HG03558 (cell line): Measurements from ENCODE around the gene KHDRBS1.
"Not testable (repeated sequence)": the region's sequence is repeated elsewhere in the genome, so short reads cannot be mapped to it uniquely, and the experiment has no call there.

ENCODE experiments used
- ATAC-seq: cut with Tn5 transposase; IDR thresholded peaks from one replicate; pipeline ENCODE4 v1.9.1; 2021; ENCODE audit warnings: moderate number of reproducible peaks; ENCODE audit not compliant: unreplicated experiment; ENCODE audit errors: extremely low read depth

Gene KHDRBS1, protein sequence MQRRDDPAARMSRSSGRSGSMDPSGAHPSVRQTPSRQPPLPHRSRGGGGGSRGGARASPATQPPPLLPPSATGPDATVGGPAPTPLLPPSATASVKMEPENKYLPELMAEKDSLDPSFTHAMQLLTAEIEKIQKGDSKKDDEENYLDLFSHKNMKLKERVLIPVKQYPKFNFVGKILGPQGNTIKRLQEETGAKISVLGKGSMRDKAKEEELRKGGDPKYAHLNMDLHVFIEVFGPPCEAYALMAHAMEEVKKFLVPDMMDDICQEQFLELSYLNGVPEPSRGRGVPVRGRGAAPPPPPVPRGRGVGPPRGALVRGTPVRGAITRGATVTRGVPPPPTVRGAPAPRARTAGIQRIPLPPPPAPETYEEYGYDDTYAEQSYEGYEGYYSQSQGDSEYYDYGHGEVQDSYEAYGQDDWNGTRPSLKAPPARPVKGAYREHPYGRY

GRCh38 chr1:32013386-32014198, at the start of gene KHDRBS1:
Gene KHDRBS1, plus strand, starts transcription at chr1:32013868. Its CDS starts 128 bp downstream, at chr1:32013996.
- peak; percentile 77 for ATAC-seq

DNA sequence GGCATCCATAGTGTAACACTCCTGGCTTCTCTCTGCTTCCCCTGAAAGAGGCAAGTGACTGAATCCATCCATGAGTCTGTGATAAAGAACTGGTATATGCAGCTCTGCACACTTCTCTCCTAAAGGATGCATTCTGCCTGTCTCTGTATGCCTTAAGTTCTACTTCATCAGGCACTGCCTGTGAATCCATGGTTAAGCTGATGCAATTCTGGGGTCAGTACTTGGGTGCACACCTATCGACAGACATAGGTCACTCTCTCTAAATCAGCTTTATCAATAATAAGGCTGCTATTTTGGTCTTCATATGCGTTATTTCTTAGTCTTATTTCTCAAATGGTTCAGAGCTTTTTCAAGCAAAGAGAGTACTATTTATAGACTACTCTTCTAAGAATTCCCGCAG, 42.8 kb upstream of the KHDRBS1 start:
- ATAC-seq: no peak

DNA sequence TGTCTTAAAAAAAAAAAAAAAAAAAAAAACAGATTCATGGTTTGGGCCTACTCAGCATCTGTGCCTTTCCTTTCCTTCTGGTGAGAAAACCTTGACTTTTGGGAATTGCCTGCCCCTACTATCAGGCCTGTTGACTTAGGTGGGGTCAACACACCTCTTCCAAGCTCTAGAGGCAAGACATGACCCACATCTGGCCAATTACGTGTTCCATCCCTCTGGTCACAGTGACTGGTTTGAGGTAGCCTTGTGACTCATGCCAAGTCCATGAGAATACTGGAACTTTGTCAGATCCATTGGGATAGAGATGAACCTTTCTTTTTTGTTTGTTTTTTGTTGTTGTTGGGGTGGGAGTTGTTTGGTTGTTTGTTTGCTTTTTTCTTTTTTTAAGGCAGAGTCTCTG, 37.3 kb upstream of the KHDRBS1 start:
- no peak for ATAC-seq

DNA sequence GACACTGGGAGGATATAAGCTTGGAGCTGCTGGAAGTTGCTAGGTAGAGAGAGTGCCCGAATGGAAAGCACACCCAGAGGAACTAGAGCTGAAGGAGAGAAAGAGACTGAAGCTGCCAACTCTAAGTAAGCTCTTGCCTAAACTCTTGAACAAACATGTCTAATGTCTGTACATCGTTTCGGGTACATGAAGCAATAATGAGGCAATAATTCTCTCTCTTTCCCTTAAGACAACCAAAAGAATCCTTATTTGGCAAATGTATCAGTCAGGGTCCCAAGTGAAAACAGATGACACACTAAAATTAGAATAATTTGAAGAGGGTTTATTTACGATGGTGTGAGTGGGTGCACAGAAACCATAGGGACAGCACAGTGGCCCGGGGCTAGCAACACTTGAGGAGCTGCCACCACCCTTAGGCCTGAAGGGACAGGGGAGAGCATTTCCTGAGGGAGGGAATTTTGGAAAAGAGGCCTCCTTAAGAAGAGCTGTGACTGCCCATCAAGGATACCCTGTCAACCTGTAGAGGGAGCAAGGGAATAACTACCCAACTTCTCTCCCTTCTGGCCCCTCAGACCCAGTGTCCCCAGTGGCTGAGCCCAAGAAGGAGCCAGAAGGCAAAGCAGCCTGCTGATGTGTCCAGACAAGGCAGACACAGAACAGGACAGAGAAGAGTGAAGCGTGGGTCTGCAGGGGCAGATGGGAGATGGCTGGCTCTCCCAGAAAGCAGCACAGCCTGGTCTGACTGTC, 36.1 kb upstream of the KHDRBS1 start:
- ATAC-seq: no peak

DNA sequence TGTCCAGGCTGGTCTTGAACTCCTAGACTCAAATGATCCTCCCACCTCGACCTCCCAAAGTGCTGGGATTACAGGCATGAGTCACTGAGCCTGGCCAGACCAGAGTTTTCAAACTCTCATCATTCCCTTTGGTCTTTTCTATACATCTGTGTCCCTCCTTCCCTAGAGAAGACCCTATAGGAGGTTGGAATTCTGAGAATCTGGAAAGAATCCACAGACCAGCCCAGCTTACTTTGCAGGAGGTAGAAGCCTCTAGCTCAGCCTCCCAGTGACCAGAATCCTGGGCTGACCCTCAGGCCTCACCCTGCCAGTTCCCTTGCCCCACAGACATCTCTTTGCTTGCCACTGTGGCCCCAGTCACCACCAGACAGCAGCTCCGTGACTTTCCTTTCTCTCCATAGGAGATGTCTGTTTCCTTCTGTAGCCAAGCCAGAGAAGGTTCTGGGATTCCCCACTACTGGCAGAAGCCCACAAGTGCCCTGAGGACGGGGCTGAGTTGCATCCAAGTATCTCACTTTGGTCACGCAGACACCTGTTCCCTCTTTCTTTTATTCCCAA, 34.7 kb upstream of the KHDRBS1 start:
- no peak for ATAC-seq

DNA sequence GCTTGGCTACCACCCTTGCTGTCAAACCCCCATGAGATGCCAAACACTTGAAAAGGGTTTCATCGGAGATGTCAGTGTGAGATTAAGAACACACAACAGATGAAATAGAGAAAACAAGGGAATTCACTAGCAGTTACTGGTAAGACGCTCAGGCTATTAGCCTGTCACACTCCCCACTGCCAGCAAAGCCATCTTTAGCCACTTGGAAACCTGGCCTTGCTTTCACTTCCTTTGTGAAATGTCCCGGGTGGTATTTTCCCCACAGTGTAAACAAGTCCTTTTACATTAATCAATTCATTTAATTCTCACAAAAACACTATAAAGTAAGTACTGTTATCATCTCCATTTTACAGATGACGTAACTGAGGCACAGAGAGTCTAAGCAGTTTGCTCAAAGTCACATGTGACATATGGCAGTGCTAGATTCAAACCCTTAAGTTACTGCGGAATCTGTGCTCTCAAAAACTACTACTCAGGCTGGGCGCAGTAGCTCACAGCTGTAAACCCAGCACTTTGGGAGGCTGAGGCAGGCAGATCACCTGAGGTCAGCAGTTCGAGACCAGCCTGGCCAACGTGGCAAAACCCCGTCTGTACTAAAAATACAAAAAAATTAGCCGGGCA, 32.7 kb upstream of the KHDRBS1 start:
- ATAC-seq: no peak

DNA sequence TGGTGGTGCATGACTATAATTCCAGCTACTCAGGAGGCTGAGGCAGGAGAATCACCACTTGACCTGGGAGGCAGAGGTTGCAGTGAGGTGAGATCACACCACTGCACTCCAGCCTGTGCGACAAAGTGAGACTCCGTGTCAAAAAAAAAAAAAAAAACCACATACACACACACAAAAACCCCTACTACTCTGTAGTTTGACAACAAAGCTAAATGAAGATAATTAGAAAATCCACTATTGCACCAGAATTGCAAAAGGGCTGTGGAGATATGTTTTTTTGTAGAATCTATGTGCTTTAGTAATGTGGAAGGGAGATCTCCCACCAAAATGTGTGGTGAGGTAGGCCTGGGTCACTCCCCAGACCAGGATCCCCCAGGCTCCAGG, 32.2 kb upstream of the KHDRBS1 start:
- no peak for ATAC-seq

- ATAC-seq: no peak
Observed at GRCh38 chr1:31981972-31982371, 31.7 kb upstream of the KHDRBS1 start.

DNA sequence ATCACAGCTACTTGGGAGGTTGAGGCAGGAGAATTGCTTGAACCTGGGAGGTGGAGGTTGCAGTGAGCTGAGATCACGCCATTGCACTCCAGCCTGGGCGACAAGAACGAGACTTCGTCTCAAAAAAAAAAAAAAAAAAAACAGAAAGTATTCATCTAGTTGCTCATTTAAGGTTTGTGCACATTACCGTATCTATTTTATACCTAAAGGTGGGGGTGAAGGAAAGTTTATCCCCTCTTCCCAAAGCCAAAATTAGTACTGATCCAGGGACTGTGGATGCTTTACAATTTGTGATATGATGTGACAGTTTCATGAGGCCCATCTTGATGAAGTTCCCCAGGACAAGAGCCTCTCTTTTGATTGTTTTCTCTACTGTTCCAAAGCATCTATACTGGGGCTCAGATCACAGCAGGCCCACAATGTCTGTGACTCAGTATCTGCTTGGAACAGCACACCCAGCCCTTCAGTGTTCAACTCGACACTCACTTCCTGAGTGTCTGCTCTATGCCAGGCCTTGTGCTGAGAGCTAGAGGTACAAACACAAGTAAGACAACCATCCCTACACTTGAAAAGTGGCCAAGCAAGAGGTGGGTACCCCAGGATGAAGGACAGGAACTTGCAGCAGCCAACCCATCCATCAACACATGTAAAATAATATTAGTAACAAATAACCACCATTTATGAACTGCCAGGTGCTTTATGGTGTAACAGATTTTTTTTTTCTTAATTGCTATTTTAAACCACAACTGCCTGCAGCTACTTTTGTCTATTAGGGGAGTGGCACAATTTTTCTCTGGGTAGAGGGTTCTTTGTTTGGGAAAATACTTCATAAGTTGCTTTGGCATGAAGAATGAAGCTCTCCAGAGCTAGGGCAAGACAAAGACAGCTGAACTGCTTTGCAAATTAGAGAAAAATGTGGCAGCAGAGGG, 29.0 kb upstream of the KHDRBS1 start:
- ATAC-seq: no peak

DNA sequence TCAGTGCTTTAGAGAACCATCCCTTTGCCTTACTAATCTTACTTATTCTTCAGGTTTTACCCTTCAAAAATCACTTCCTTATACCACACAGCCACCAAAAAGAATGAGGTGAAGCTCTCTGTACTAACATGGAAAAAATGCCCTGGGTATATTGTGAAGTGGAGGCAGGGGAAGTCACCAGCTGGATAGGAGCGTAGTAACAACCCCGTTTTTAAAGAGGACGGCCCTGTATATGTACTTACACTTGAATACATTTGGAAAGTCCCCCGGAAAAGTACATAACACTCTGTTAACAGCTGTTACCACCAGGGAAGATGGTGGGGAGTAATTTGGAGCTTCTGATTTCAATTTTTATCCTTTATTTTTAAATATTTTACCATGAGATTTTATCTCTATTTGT, 28.2 kb upstream of the KHDRBS1 start:
- ATAC-seq: no peak

DNA sequence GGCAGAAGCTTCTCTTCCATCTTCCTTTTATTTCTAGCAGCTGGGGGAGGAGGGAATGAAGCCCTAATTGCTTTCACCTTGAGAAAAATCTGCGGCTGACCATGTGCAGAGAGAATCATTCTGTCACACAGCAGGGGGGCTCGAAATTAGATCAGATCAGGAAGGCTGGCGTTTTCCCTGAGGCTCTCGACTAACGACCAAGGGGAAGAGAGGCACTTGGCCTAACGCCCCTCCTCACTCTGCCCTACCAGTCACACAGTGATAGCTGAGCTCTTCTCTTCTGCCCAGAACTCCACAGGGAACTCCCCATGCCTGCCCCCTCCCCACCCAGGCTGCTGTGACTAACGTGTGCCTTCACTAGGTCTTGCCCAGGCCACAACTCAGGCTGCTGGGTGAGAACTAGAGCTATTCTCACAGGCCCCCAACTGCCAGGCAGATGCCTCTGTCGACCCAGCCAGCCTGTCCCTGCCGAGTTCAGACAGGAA, 26.5 kb upstream of the KHDRBS1 start:
- ATAC-seq: no peak

DNA sequence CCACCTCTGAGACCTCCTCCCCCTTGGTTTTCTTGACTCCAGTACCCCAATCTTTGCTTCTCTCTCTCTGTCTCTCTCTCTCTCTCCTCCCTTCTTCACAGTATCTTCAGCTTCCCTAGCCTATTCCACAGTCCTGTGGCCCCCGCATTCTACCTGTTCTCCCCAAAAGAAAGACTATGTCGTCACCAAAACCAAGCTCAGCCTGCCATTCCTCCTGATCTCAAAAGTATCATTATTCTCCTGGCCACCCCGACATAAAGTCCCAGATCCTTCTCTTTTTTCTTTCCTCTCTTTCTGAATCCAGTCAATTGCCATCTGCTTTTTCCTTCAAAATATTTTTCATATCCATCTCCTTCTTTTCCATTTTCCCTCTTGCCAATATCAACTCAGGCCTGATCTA, 23.7 kb upstream of the KHDRBS1 start:
- ATAC-seq: no peak

DNA sequence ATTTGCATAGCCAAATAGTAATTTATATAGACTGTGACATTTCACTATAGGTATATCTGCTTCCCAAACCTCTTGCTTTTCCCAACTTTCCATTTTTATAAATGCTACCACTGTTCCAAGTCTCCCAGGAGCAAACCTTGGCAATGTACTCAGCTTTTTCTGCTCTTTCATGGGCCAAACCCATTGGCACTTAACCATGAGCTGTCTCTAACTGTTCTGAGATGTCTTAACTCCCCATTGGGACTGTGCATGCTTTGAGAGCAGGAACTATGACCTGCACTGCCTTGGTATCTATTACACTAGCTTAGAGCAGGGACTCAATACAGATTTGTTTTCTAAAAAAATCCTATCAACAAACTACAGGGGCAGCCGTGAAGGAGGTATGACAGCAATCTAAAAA, 22.5 kb upstream of the KHDRBS1 start:
- ATAC-seq: no peak

DNA sequence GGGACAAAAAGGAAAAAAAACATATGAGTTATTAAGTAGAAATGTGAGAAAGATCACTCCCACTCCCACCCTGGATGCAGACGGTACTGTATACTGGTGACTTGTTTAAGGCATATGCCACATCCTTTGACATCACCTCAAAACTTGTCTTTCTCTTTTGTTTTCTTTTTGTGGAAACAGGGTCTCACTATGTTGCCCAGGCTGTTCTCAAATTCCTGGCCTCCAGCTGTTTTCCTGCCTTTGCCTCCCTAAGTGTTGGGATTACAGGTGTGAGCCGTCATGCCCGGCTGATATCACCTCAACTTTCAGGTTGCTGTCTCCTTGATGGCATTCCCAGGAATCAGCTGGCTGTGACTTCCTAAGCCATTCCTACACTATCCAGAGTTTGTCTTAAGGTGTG, 18.4 kb upstream of the KHDRBS1 start:
- ATAC-seq: no peak

GRCh38 chr1:31996121-31996520, 17.5 kb upstream of the KHDRBS1 start:
- ATAC-seq: not testable (repeated sequence)

GRCh38 chr1:32001863-32002262, 11.8 kb upstream of the KHDRBS1 start:
- no peak for ATAC-seq

DNA sequence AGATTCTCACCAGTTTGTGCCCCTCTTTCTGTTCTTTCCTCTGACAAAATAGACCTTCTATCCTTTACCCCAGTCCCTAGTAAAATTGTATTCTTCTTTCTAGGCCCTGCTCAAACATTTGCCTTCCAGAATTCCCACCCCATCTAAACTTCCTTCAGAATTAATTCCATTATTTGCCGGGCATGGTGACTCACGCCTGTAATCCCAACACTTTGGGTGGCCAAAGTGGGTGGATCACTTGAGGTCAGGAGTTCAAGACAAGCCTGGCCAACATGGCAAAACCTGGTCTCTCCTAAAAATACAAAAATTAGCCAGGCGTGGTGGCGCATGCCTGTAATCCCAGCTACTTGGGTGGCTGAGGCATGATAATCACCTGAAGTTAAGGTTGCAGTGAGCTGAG, 11.4 kb upstream of the KHDRBS1 start:
- not testable (repeated sequence) for ATAC-seq

GRCh38 chr1:32005522-32005921, 8.1 kb upstream of the KHDRBS1 start:
- no peak for ATAC-seq

GRCh38 chr1:32007591-32007940, 6.1 kb upstream of the KHDRBS1 start:
- ATAC-seq: no peak
